Stomach (tissue), 9 donors: ENCODE results near the gene CACTIN. TPM values are rescaled to one million over a fixed set of nuclear protein-coding genes. Genes with fewer than 3 reads are reported as not detected.
"Not testable (repeated sequence)": the region's sequence is repeated elsewhere in the genome, so short reads cannot be mapped to it uniquely, and the experiment has no call there.

ENCODE experiments used
- DNase-seq, 2 donors: peaks; one replicate each; pipeline versions ENCODE4 v3.0.0 to v3.0.0-alpha.2; 2013 to 2019
- H3K27ac ChIP-seq, 5 donors: fragments of 200-600 bp in 4 of 5; sonication (generic) in 4 of 5; one replicate each; pipeline ENCODE4 v1.5.1; 2013 to 2019; ENCODE audit warnings: mild to moderate bottlenecking in 1 of 5, moderate library complexity in 1 of 5
- H3K27me3 ChIP-seq, 3 donors: fragments of 200-600 bp; sonication (generic); one replicate each; pipeline ENCODE4 v1.5.1; 2017 to 2019; ENCODE audit warnings: mixed run types in 1 of 3
- H3K36me3 ChIP-seq, 4 donors: fragments of 200-600 bp; sonication (generic); 1 replicate in 3 of 4; 2 replicates in 1 of 4; pipeline ENCODE4 v1.5.1; 2016 to 2019
- H3K4me1 ChIP-seq, 4 donors: fragments of 200-600 bp; sonication (generic); one replicate each; pipeline ENCODE4 v1.5.1; 2016 to 2019
- H3K4me3 ChIP-seq, 4 donors: fragments of 200-600 bp; sonication (generic) in 3 of 4; one replicate each; pipeline ENCODE4 v1.5.1; 2016 to 2019; ENCODE audit warnings: mild to moderate bottlenecking in 1 of 4
- H3K9me3 ChIP-seq, 4 donors: fragments of 200-600 bp; sonication (generic); one replicate each; pipeline ENCODE4 v1.5.1; 2016 to 2019
- CTCF ChIP-seq, 7 experiments: fragments of 450-650 bp in 4 of 7; fragments of 200-600 bp in 3 of 7; sonication (generic) in 3 of 7; IDR thresholded peaks; one replicate each; pipeline ENCODE4 v1.5.1; 2016 to 2019; ENCODE audit warnings: antibody characterized with exemption in 7 of 7, control low read depth in 2 of 7, mild to moderate bottlenecking in 1 of 7
- EP300 ChIP-seq: sonication (generic); formaldehyde crosslinking; IDR thresholded peaks from one replicate; pipeline ENCODE4 v1.6.1; 2017; ENCODE audit warnings: antibody characterized with exemption
- POLR2A ChIP-seq, 4 donors: fragments of 450-650 bp; IDR thresholded peaks; one replicate each; pipeline ENCODE4 v1.6.1; 2016; ENCODE audit warnings: antibody characterized with exemption in 4 of 4, control low read depth in 2 of 4, mild to moderate bottlenecking in 1 of 4, moderate library complexity in 1 of 4
- POLR2AphosphoS5 ChIP-seq, 3 donors: sonication (generic); formaldehyde crosslinking; IDR thresholded peaks; one replicate each; pipeline ENCODE4 v1.6.1; 2016; ENCODE audit warnings: antibody characterized with exemption in 3 of 3
- WGBS, 5 donors: extraction: QIAGEN DNeasy Blood & Tissue Kit in 3 of 5; methylation state at CpG; one replicate each; pipeline versions ENCODE4 v1.1.5 to v1.1.7; 2013 to 2018; 5-methylcytosine and 5-hydroxymethylcytosine counted together
- intact Hi-C: fragments of 100-400 bp; cut with DNase I; formaldehyde crosslinking; loops from one replicate; pipeline ENCODE4 v1.15.1; 2023; ENCODE audit warnings: low total_unique reads
- polyA plus RNA-seq, 3 donors: library from polyadenylated mRNA; stranded (reverse); fragments of 200-250 nt; gene quantifications; one replicate each; pipeline ENCODE4 v1.2.3, GENCODE V29; 2013
- total RNA-seq, 5 donors: library from RNA; depleted of rRNA; stranded (reverse); fragments of >200 nt; gene quantifications; one replicate each; pipeline versions ENCODE4 v1.1.0 to v1.2.3, GENCODE V29; 2014 to 2016
- donor health status: healthy with polysubstance abuse.
- donor health status: Bipolar disorder and iron deficiency.
- donor health status: healthy.

CACTIN gene
- total and polyA plus RNA-seq, 8 donors: 9.8 to 180 (median 14.7) TPM

- no peaks in the 10 kb centered on the region for H3K9me3 ChIP-seq
- H3K4me1 ChIP-seq: peaks cover 14 to 23% (median 21%) of the 10 kb centered on the region in 4 donors
- peak; percentile 34 to 75 for DNase-seq
- peaks cover 2 to 31% (median 18%) of the 10 kb centered on the region in 3 donors for H3K27me3 ChIP-seq
- peak overlapping the region in 1 of 5 donors; percentile 44 for H3K27ac ChIP-seq
- no peak overlapping the region for H3K4me3 ChIP-seq
- no peaks in the 10 kb centered on the region for H3K36me3 ChIP-seq
- WGBS, 5 donors: 43 to 66% (median 55%) methylated on average over 17 to 31 of the region's 31 CpGs
- intact Hi-C loops: no loop called here
- TF ChIP-seq EP300: no peak
- no peak for TF ChIP-seq POLR2AphosphoS5 (IDR thresholded peaks at IDR 0.05)
- TF ChIP-seq CTCF (IDR thresholded peaks at IDR 0.05): no peak
- no peak for TF ChIP-seq POLR2A (IDR thresholded peaks at IDR 0.05)
Observed at GRCh38 chr19:3586707-3587346, 39.8 kb downstream of the CACTIN start.

GRCh38 chr19:3586127-3586626 is 40.4 kb downstream of the CACTIN start:
- intact Hi-C loops: no loop called here
- peak in 1 of 2 donors; percentile 39 for DNase-seq
- Histone ChIP-seq H3K27me3 (peaks cover 2 to 31% (median 18%) of the 10 kb centered on the region in 3 donors), H3K36me3 (no peaks in the 10 kb centered on the region), H3K4me1 (peaks cover 14 to 23% (median 21%) of the 10 kb centered on the region in 4 donors), H3K9me3 (no peaks in the 10 kb centered on the region), H3K4me3 (peak overlapping the region; percentile 27 to 47 (median 37)), H3K27ac (peak overlapping the region in 1 of 5 donors; percentile 42)
- TF ChIP-seq EP300 (no peak), POLR2AphosphoS5 (IDR thresholded peaks at IDR 0.05) (no peak), CTCF (IDR thresholded peaks at IDR 0.05) (peak in 2 of 7 experiments; percentile 39 to 40)
- WGBS, 5 donors: 25 to 58% (median 27%) methylated on average over 10 to 16 of the region's 16 CpGs

GRCh38 chr19:3585301-3586126 is 41.1 kb downstream of the CACTIN start, which contains the start of gene GIPC3:
Gene GIPC3 (plus strand): TSS chr19:3585478. CDS start chr19:3585598, 120 bp downstream.
- Histone ChIP-seq H3K4me3 (peak within 1 kb of the TSS; percentile 27 to 47 (median 37)), H3K9me3 (no peaks in the 10 kb centered on the region), H3K4me1 (peaks cover 14 to 26% (median 21%) of the 10 kb centered on the region in 4 donors), H3K27me3 (peaks cover 2 to 31% (median 18%) of the 10 kb centered on the region in 3 donors), H3K27ac (peak within 1 kb of the TSS in 2 of 5 donors; percentile 21 to 42), H3K36me3 (no peaks in the 10 kb centered on the region)
- intact Hi-C loops: no loop called here
- 2 to 30% (median 7%) methylated on average over 2 to 78 of the region's 84 CpGs for WGBS, 5 donors
- TF ChIP-seq CTCF (IDR thresholded peaks at IDR 0.05): no peak
- TF ChIP-seq POLR2A (IDR thresholded peaks at IDR 0.05): no peak
- TF ChIP-seq EP300: no peak
- no peak for TF ChIP-seq POLR2AphosphoS5 (IDR thresholded peaks at IDR 0.05)
- DNase-seq: peak in 1 of 2 donors; percentile 26

GRCh38 chr19:3584036-3584802 is 42.4 kb downstream of the CACTIN start:
- H3K27me3 ChIP-seq: peaks cover 2 to 31% (median 18%) of the 10 kb centered on the region in 3 donors
- 79 to 90% (median 83%) methylated on average over 15 of the region's 15 CpGs for WGBS, 5 donors
- H3K27ac ChIP-seq, H3K9me3 ChIP-seq, intact Hi-C loops, DNase-seq, H3K4me3 ChIP-seq, H3K36me3 ChIP-seq: not testable (repeated sequence)
- peaks cover 14 to 29% (median 21%) of the 10 kb centered on the region in 4 donors for H3K4me1 ChIP-seq

GRCh38 chr19:3581792-3582191 is 44.8 kb downstream of the CACTIN start:
- H3K9me3 ChIP-seq, H3K27ac ChIP-seq, H3K4me3 ChIP-seq, intact Hi-C loops, DNase-seq: not testable (repeated sequence)
- Histone ChIP-seq H3K27me3 (peaks cover 2 to 30% (median 18%) of the 10 kb centered on the region in 3 donors), H3K36me3 (peaks cover 0 to 12% (median 3%) of the 10 kb centered on the region in 4 donors), H3K4me1 (peaks cover 11 to 30% (median 17%) of the 10 kb centered on the region in 4 donors)
- 76 to 85% (median 82%) methylated on average over 4 of the region's 4 CpGs for WGBS, 5 donors
